Measurements from ENCODE around the gene HECTD4.
"Not testable (repeated sequence)": the region's sequence is repeated elsewhere in the genome, so short reads cannot be mapped to it uniquely, and the experiment has no call there.

HECTD4 gene

DNA sequence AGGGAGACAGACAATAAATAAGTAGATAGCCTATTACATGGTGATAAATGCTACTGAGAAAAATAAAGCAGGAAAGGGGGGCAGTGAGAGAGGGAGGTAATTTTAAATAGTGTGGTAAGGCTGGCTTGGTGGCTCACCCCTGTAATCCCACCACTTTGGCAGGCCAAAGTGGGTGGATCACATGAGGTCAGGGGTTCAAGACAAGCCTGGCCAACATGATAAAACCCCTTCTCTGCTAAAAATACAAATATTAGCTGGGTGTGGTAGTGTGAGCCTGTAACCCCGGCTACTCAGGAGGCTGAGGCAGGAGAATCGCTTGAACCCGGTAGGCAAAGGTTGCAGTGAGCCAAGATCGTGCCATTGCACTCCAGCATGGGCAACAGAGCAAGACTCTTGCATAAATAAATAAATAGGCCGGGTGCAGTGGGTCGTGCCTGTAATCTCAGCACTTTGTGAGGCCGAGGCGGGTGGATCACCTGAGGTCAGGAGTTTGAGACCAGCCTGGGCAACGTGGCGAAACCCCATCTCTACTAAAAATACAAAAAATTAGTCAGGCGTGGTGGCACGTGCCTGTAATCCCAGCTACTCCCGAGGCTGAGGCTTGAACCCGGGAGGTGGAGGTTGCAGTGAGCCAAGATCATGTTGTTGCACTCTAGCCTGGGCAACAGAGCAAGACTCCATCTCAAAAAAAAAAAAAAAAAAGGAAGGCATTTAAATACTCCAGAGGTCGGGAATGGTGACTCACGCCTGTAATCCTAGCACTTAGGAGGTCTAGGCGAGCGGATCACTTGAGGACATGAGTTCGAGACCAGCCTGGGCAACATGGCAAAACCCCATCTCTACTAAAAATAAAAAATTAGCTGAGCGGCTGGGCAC lies 271.2 kb downstream of the HECTD4 start:
- not testable (repeated sequence) for DNase-seq
